ENCODE measurements around the gene GNAS. TPM values are rescaled to one million over a fixed set of nuclear protein-coding genes. Genes with fewer than 3 reads are reported as not detected.
A peak's percentile ranks its signal among the peaks of the same experiment; 100 is the strongest.

Gene GNAS
- total and polyA plus RNA-seq, 9 of the 15 experiments (the other 6 are each of a cell fraction or from before 2014, with no cell fraction given) = 128 to 648 (median 266) TPM

DNA sequence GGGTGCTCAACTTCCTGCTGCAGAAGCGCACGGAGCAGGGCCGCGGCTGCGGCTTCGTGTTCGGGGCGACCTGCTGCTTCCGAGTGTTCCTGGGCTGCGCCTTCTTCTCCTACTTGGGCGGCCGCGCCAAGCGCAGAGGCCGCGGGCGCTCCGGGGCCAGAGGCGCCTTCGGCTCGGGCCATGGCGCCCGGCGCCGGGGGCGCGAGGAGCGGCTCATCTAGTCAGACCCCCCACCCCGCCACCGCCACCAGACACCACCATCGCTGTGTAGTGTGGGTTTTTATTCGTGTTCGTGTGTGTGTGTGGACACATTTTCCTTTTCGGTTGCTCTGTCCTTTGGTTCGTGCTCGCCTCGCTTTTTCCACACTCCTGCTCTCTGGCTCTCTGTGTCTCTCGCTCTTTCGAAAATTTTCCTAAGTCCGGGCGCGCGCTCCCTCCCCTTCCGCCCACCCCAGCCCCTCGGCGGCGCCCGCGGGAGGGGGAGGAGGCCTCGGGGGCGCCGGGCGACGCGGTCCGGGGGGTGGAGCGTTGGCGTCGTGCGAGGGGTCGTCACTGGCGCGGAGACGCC, 38.1 kb downstream of the GNAS start (continued):
- no peak for TF ChIP-seq ZNF707 (CRISPR knock-in tag; conservative IDR thresholded peaks at IDR 0.05)
- TF ChIP-seq BRD9 (IDR thresholded peaks at IDR 0.05; ENCODE audit: low read depth, partially characterized antibody) = no peak
- TF ChIP-seq TBP (optimal IDR thresholded peaks at IDR 0.05; ENCODE audit: low read depth, low read length) = peak; percentile 35
- TF ChIP-seq FUS (optimal IDR thresholded peaks at IDR 0.05; ENCODE audit: low read depth, low read length) = peak; percentile 20
- TF ChIP-seq MTF1 (CRISPR knock-in tag; IDR thresholded peaks at IDR 0.05; ENCODE audit: borderline replicate concordance) = no peak
- no peak for TF ChIP-seq HDAC6 (IDR thresholded peaks at IDR 0.05; ENCODE audit: low read depth, low read length)
- no peak for TF ChIP-seq SOX6 (IDR thresholded peaks at IDR 0.05)
- peak; percentile 74 for TF ChIP-seq CHD1 (IDR thresholded peaks at IDR 0.05; ENCODE audit: low read length)
- TF ChIP-seq SREBF2 (CRISPR knock-in tag; IDR thresholded peaks at IDR 0.05) = no peak
- no peak for TF ChIP-seq SP1 (CRISPR knock-in tag; IDR thresholded peaks at IDR 0.05)
- TF ChIP-seq, protein P1, sequence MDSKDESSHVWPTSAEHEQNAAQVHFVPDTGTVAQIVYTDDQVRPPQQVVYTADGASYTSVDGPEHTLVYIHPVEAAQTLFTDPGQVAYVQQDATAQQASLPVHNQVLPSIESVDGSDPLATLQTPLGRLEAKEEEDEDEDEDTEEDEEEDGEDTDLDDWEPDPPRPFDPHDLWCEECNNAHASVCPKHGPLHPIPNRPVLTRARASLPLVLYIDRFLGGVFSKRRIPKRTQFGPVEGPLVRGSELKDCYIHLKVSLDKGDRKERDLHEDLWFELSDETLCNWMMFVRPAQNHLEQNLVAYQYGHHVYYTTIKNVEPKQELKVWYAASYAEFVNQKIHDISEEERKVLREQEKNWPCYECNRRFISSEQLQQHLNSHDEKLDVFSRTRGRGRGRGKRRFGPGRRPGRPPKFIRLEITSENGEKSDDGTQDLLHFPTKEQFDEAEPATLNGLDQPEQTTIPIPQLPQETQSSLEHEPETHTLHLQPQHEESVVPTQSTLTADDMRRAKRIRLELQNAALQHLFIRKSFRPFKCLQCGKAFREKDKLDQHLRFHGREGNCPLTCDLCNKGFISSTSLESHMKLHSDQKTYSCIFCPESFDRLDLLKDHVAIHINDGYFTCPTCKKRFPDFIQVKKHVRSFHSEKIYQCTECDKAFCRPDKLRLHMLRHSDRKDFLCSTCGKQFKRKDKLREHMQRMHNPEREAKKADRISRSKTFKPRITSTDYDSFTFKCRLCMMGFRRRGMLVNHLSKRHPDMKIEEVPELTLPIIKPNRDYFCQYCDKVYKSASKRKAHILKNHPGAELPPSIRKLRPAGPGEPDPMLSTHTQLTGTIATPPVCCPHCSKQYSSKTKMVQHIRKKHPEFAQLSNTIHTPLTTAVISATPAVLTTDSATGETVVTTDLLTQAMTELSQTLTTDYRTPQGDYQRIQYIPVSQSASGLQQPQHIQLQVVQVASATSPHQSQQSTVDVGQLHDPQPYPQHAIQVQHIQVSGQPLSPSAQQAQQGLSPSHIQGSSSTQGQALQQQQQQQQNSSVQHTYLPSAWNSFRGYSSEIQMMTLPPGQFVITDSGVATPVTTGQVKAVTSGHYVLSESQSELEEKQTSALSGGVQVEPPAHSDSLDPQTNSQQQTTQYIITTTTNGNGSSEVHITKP (IDR thresholded peaks at IDR 0.05; ENCODE audit: partially characterized antibody) = peak; percentile 14
- TF ChIP-seq, protein P2, sequence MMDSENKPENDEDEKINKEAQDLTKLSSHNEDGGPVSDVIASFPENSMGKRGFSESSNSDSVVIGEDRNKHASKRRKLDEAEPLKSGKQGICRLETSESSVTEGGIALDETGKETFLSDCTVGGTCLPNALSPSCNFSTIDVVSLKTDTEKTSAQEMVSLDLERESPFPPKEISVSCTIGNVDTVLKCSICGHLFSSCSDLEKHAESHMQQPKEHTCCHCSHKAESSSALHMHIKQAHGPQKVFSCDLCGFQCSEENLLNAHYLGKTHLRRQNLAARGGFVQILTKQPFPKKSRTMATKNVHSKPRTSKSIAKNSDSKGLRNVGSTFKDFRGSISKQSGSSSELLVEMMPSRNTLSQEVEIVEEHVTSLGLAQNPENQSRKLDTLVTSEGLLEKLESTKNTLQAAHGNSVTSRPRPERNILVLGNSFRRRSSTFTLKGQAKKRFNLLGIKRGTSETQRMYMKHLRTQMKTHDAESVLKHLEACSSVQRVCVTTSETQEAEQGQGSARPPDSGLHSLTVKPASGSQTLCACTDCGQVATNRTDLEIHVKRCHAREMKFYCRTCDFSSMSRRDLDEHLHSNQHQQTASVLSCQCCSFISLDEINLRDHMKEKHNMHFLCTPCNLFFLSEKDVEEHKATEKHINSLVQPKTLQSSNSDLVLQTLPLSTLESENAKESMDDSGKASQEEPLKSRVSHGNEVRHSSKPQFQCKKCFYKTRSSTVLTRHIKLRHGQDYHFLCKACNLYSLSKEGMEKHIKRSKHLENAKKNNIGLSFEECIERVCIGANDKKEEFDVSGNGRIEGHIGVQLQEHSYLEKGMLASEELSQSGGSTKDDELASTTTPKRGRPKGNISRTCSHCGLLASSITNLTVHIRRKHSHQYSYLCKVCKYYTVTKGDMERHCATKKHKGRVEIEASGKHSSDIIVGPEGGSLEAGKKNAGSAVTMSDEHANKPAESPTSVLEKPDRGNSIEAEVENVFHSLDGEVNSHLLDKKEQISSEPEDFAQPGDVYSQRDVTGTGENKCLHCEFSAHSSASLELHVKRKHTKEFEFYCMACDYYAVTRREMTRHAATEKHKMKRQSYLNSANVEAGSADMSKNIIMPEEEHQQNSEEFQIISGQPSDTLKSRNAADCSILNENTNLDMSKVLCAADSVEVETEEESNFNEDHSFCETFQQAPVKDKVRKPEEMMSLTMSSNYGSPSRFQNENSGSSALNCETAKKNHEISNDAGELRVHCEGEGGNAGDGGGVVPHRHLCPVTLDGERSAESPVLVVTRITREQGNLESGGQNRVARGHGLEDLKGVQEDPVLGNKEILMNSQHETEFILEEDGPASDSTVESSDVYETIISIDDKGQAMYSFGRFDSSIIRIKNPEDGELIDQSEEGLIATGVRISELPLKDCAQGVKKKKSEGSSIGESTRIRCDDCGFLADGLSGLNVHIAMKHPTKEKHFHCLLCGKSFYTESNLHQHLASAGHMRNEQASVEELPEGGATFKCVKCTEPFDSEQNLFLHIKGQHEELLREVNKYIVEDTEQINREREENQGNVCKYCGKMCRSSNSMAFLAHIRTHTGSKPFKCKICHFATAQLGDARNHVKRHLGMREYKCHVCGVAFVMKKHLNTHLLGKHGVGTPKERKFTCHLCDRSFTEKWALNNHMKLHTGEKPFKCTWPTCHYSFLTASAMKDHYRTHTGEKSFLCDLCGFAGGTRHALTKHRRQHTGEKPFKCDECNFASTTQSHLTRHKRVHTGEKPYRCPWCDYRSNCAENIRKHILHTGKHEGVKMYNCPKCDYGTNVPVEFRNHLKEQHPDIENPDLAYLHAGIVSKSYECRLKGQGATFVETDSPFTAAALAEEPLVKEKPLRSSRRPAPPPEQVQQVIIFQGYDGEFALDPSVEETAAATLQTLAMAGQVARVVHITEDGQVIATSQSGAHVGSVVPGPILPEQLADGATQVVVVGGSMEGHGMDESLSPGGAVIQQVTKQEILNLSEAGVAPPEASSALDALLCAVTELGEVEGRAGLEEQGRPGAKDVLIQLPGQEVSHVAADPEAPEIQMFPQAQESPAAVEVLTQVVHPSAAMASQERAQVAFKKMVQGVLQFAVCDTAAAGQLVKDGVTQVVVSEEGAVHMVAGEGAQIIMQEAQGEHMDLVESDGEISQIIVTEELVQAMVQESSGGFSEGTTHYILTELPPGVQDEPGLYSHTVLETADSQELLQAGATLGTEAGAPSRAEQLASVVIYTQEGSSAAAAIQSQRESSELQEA (IDR thresholded peaks at IDR 0.05; ENCODE audit: low read depth) = no peak
- TF ChIP-seq ZNF253 (CRISPR knock-in tag; conservative IDR thresholded peaks at IDR 0.05) = no peak
- no peak for TF ChIP-seq IRF2 (CRISPR knock-in tag; IDR thresholded peaks at IDR 0.05)
- TF ChIP-seq, protein P3, sequence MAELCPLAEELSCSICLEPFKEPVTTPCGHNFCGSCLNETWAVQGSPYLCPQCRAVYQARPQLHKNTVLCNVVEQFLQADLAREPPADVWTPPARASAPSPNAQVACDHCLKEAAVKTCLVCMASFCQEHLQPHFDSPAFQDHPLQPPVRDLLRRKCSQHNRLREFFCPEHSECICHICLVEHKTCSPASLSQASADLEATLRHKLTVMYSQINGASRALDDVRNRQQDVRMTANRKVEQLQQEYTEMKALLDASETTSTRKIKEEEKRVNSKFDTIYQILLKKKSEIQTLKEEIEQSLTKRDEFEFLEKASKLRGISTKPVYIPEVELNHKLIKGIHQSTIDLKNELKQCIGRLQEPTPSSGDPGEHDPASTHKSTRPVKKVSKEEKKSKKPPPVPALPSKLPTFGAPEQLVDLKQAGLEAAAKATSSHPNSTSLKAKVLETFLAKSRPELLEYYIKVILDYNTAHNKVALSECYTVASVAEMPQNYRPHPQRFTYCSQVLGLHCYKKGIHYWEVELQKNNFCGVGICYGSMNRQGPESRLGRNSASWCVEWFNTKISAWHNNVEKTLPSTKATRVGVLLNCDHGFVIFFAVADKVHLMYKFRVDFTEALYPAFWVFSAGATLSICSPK (IDR thresholded peaks at IDR 0.05; ENCODE audit: borderline replicate concordance) = no peak
- no peak for TF ChIP-seq ZBTB8A (IDR thresholded peaks at IDR 0.05; ENCODE audit: partially characterized antibody)
